Esophagus squamous epithelium (tissue), 5 donors: Measurements from ENCODE around the gene TGIF2. TPM values are rescaled to one million over a fixed set of nuclear protein-coding genes. Genes with fewer than 3 reads are reported as not detected.

ENCODE experiments used
- DNase-seq: peaks from one replicate; lab custom pipeline; 2025; lab: John Stamatoyannopoulos, UW
- H3K27ac ChIP-seq, 4 donors: fragments of 200-600 bp; sonication (generic); one replicate each; pipeline ENCODE4 v1.5.1; 2016 to 2019; ENCODE audit warnings: mild to moderate bottlenecking in 1 of 4
- H3K27me3 ChIP-seq, 4 donors: fragments of 200-600 bp; sonication (generic); 1 replicate in 3 of 4; 2 replicates in 1 of 4; pipeline versions ENCODE4 v1.5.1 to v1.6.0; 2017 to 2021; ENCODE audit warnings: antibody characterized with exemption in 1 of 4
- H3K36me3 ChIP-seq, 3 donors: fragments of 200-600 bp; sonication (generic); one replicate each; pipeline ENCODE4 v1.5.1; 2016 to 2019
- H3K4me1 ChIP-seq, 3 donors: fragments of 200-600 bp; sonication (generic); one replicate each; pipeline ENCODE4 v1.5.1; 2017 to 2019
- H3K4me3 ChIP-seq, 4 donors: fragments of 200-600 bp; sonication (generic); 1 replicate in 3 of 4; 2 replicates in 1 of 4; pipeline ENCODE4 v1.5.1; 2016 to 2019; ENCODE audit warnings: mild to moderate bottlenecking in 2 of 4, moderate library complexity in 1 of 4
- H3K9me3 ChIP-seq, 3 donors: fragments of 200-600 bp; sonication (generic); one replicate each; pipeline ENCODE4 v1.5.1; 2016 to 2019
- CTCF ChIP-seq, 6 experiments: fragments of 450-650 bp in 4 of 6; fragments of 200-600 bp in 2 of 6; sonication (generic) in 2 of 6; IDR thresholded peaks; one replicate each; pipeline ENCODE4 v1.5.1; 2016 to 2019; ENCODE audit warnings: antibody characterized with exemption in 6 of 6, mild to moderate bottlenecking in 4 of 6, moderate library complexity in 4 of 6
- POLR2A ChIP-seq, 4 donors: fragments of 450-650 bp; IDR thresholded peaks; one replicate each; pipeline ENCODE4 v1.6.1; 2017; ENCODE audit warnings: antibody characterized with exemption in 4 of 4, mild to moderate bottlenecking in 4 of 4, moderate library complexity in 3 of 4
- WGBS, 2 donors: methylation state at CpG; one replicate each; pipeline ENCODE4 v1.1.5; 2018; 5-methylcytosine and 5-hydroxymethylcytosine counted together
- intact Hi-C: fragments of 100-400 bp; cut with DNase I; formaldehyde crosslinking; loops from one replicate; pipeline ENCODE4 v1.15.0; 2022
- total RNA-seq, 4 donors: library from RNA; depleted of rRNA; stranded (reverse); fragments of >200 nt; gene quantifications; one replicate each; pipeline ENCODE4 v1.1.0, GENCODE V29; 2016
- donor health status: DM: yes; HTN: yes; CAD: no.

The TGIF2 gene
- total RNA-seq, 4 donors from 2014 or later: 3.4 to 10.9 (median 7.1) TPM

- no peaks in the 10 kb centered on the region for H3K27me3 ChIP-seq
- 79 to 83% methylated on average over 5 of the region's 5 CpGs for WGBS, 2 donors
- no peaks in the 10 kb centered on the region for H3K9me3 ChIP-seq
- no peak for TF ChIP-seq POLR2A (IDR thresholded peaks at IDR 0.05)
- TF ChIP-seq CTCF (IDR thresholded peaks at IDR 0.05): no peak
- H3K4me1 ChIP-seq: peaks cover 3 to 41% (median 7%) of the 10 kb centered on the region in 3 donors
- no peak overlapping the region for H3K27ac ChIP-seq
- intact Hi-C loops: loop anchor here (10.0 kb wide), 1 partner anchor 253 kb away; a partner anchor contains a TSS
- peaks cover 38 to 87% (median 40%) of the 10 kb centered on the region in 3 donors for H3K36me3 ChIP-seq
- no peak for DNase-seq
- H3K4me3 ChIP-seq: no peak overlapping the region
These were observed 38.2 kb downstream of the TGIF2 start for GRCh38 chr20:36611625-36612024.

- no peak for TF ChIP-seq POLR2A (IDR thresholded peaks at IDR 0.05)
- no peak for TF ChIP-seq CTCF (IDR thresholded peaks at IDR 0.05)
- Histone ChIP-seq H3K36me3 (peaks cover 34 to 68% (median 40%) of the 10 kb centered on the region in 3 donors), H3K4me3 (no peak overlapping the region), H3K4me1 (peaks cover 0 to 19% (median 0%) of the 10 kb centered on the region in 3 donors), H3K9me3 (no peaks in the 10 kb centered on the region), H3K27me3 (no peaks in the 10 kb centered on the region), H3K27ac (peak overlapping the region in 2 of 4 donors; percentile 31 to 38)
- 44 to 50% methylated on average over 3 of the region's 3 CpGs for WGBS, 2 donors
- no peak for DNase-seq
- intact Hi-C loops: loop anchor here (10.0 kb wide), 1 partner anchor 251 kb away; a partner anchor contains a TSS
These were observed 40.6 kb downstream of the TGIF2 start for GRCh38 chr20:36613974-36614373.

GRCh38 chr20:36614781-36615557 lies 41.6 kb downstream of the TGIF2 start:
- H3K4me1 ChIP-seq: peaks cover 0 to 19% (median 0%) of the 10 kb centered on the region in 3 donors
- peaks cover 27 to 58% (median 32%) of the 10 kb centered on the region in 3 donors for H3K36me3 ChIP-seq
- TF ChIP-seq CTCF (IDR thresholded peaks at IDR 0.05): no peak
- no peak for TF ChIP-seq POLR2A (IDR thresholded peaks at IDR 0.05)
- no peak overlapping the region for H3K4me3 ChIP-seq
- DNase-seq: no peak
- no peaks in the 10 kb centered on the region for H3K27me3 ChIP-seq
- intact Hi-C loops: loop anchor here (10.0 kb wide), 1 partner anchor 250 kb away; a partner anchor contains a TSS
- 79 to 92% methylated on average over 9 of the region's 14 CpGs for WGBS, 2 donors
- no peak overlapping the region for H3K27ac ChIP-seq
- H3K9me3 ChIP-seq: no peaks in the 10 kb centered on the region

- no peak for DNase-seq
- no peak overlapping the region for H3K4me3 ChIP-seq
- H3K27ac ChIP-seq: no peak overlapping the region
- TF ChIP-seq POLR2A (IDR thresholded peaks at IDR 0.05) (no peak), CTCF (IDR thresholded peaks at IDR 0.05) (no peak)
- WGBS, 2 donors: 91 to 96% methylated on average over 5 of the region's 5 CpGs
- intact Hi-C loops: no loop called here
- H3K36me3 ChIP-seq: no peaks in the 10 kb centered on the region
- H3K9me3 ChIP-seq: no peaks in the 10 kb centered on the region
- no peaks in the 10 kb centered on the region for H3K27me3 ChIP-seq
- peaks cover 0 to 14% (median 0%) of the 10 kb centered on the region in 3 donors for H3K4me1 ChIP-seq
These were observed 47.5 kb downstream of the TGIF2 start for GRCh38 chr20:36620917-36621316.

GRCh38 chr20:36623444-36623843 lies 50.0 kb downstream of the TGIF2 start:
- TF ChIP-seq POLR2A (IDR thresholded peaks at IDR 0.05): no peak
- TF ChIP-seq CTCF (IDR thresholded peaks at IDR 0.05): no peak
- Histone ChIP-seq H3K36me3 (no peaks in the 10 kb centered on the region), H3K27me3 (no peaks in the 10 kb centered on the region), H3K9me3 (no peaks in the 10 kb centered on the region), H3K27ac (no peak overlapping the region), H3K4me1 (peaks cover 0 to 14% (median 0%) of the 10 kb centered on the region in 3 donors), H3K4me3 (no peak overlapping the region)
- no peak for DNase-seq
- WGBS, 2 donors: 89 to 94% methylated on average over 1 to 2 of the region's 2 CpGs
- intact Hi-C loops: no loop called here
